CD14-positive monocyte (primary cell): ENCODE data around the gene CLDN5. TPM values are rescaled to one million over a fixed set of nuclear protein-coding genes. Genes with fewer than 3 reads are reported as not detected.
"Not testable (repeated sequence)": the region's sequence is repeated elsewhere in the genome, so short reads cannot be mapped to it uniquely, and the experiment has no call there.

Source experiments
- DNase-seq, 3 donors: peaks; one replicate each; pipeline ENCODE4 v3.0.0-alpha.2; 2011 to 2022
- H2AFZ ChIP-seq: 2 replicates; pipeline ENCODE4 v1.6.0; 2012; ENCODE audit warnings: mild to moderate bottlenecking, low read depth, low read length, inconsistent platforms; ENCODE audit not compliant: insufficient read depth, poor library complexity, severe bottlenecking
- H3K27ac ChIP-seq, 2 donors: 1 replicate in 1 of 2; 2 replicates in 1 of 2; pipeline ENCODE4 v1.5.1; 2012 to 2013; ENCODE audit warnings: low read length in 2 of 2, control low read depth in 1 of 2, inconsistent platforms in 1 of 2, low read depth in 1 of 2, mild to moderate bottlenecking in 1 of 2
- H3K27me3 ChIP-seq, 2 donors: one replicate each; pipeline versions ENCODE4 v1.6.0 to v1.6.1; 2011 to 2013; ENCODE audit warnings: low read length in 2 of 2; ENCODE audit not compliant: control insufficient read depth in 2 of 2, insufficient read depth in 2 of 2
- H3K36me3 ChIP-seq, 2 donors: replicated peaks in 1 of 2; 1 replicate in 1 of 2; 2 replicates in 1 of 2; pipeline versions ENCODE4 v1.5.1 to v1.6.1; 2012 to 2013; ENCODE audit warnings: low read length in 2 of 2, control low read depth in 1 of 2, inconsistent platforms in 1 of 2, mild to moderate bottlenecking in 1 of 2; ENCODE audit not compliant: insufficient read depth in 2 of 2, control insufficient read depth in 1 of 2
- H3K4me1 ChIP-seq, 2 donors: 1 replicate in 1 of 2; 2 replicates in 1 of 2; pipeline versions ENCODE4 v1.5.1 to v1.6.1; 2012 to 2013; ENCODE audit warnings: low read length in 2 of 2, control low read depth in 1 of 2, inconsistent platforms in 1 of 2, mild to moderate bottlenecking in 1 of 2, moderate library complexity in 1 of 2; ENCODE audit not compliant: insufficient read depth in 2 of 2, control insufficient read depth in 1 of 2
- H3K4me2 ChIP-seq: replicated peaks from 2 replicates; pipeline ENCODE3; 2012; ENCODE audit warnings: low read length, moderate library complexity, mild to moderate bottlenecking; ENCODE audit not compliant: poor library complexity, severe bottlenecking; ENCODE audit errors: extremely low read depth
- H3K4me3 ChIP-seq, 3 experiments: fragments of 200-600 bp in 1 of 3; sonication (generic) in 1 of 3; replicated peaks in 1 of 3; 1 replicate in 2 of 3; 2 replicates in 1 of 3; pipeline ENCODE4 v1.5.1; 2011 to 2013; ENCODE audit warnings: low read length in 3 of 3, mild to moderate bottlenecking in 3 of 3, control low read depth in 2 of 3, low read depth in 2 of 3, inconsistent platforms in 1 of 3, moderate library complexity in 1 of 3
- H3K79me2 ChIP-seq: 2 replicates; pipeline ENCODE4 v1.6.0; 2012; ENCODE audit warnings: mild to moderate bottlenecking, control low read depth, inconsistent platforms, low read length, moderate library complexity; ENCODE audit not compliant: insufficient read depth
- H3K9ac ChIP-seq: 2 replicates; pipeline ENCODE4 v1.6.0; 2017; ENCODE audit warnings: low read length, mild to moderate bottlenecking; ENCODE audit not compliant: insufficient read depth, poor library complexity, severe bottlenecking
- H3K9me3 ChIP-seq, 2 donors: replicated peaks in 1 of 2; 1 replicate in 1 of 2; 2 replicates in 1 of 2; pipeline versions ENCODE4 v1.5.1 to v1.6.1; 2012 to 2013; ENCODE audit warnings: low read length in 2 of 2, control low read depth in 1 of 2; ENCODE audit not compliant: control insufficient read depth in 1 of 2, insufficient read depth in 1 of 2
- H4K20me1 ChIP-seq: 2 replicates; pipeline ENCODE4 v1.6.0; 2012; ENCODE audit warnings: mild to moderate bottlenecking, low read length, control low read depth, moderate library complexity; ENCODE audit not compliant: insufficient read depth
- H3K27ac Mint-ChIP-seq, 7 donors: one replicate each; pipeline ENCODE4 v1.8.0; 2020; ENCODE audit warnings: mild to moderate bottlenecking in 7 of 7, mixed read lengths in 7 of 7, moderate library complexity in 6 of 7, inconsistent platforms in 2 of 7
- H3K27me3 Mint-ChIP-seq, 3 donors: one replicate each; pipeline ENCODE4 v1.8.0; 2021 to 2022; ENCODE audit warnings: low read depth in 3 of 3, mild to moderate bottlenecking in 3 of 3, mixed read lengths in 3 of 3, moderate library complexity in 3 of 3, inconsistent platforms in 1 of 3
- H3K36me3 Mint-ChIP-seq, 2 donors: one replicate each; pipeline ENCODE4 v1.8.0; 2020; ENCODE audit warnings: mixed read lengths in 2 of 2, inconsistent platforms in 1 of 2, mild to moderate bottlenecking in 1 of 2
- H3K4me1 Mint-ChIP-seq: one replicate; pipeline ENCODE4 v1.8.0; 2020; ENCODE audit warnings: mild to moderate bottlenecking, mixed read lengths
- H3K4me3 Mint-ChIP-seq, 2 donors: one replicate each; pipeline ENCODE4 v1.8.0; 2020; ENCODE audit warnings: mild to moderate bottlenecking in 2 of 2, mixed read lengths in 2 of 2, moderate library complexity in 1 of 2
- H3K9me3 Mint-ChIP-seq, 7 donors: one replicate each; pipeline ENCODE4 v1.8.0; 2020 to 2022; ENCODE audit warnings: mixed read lengths in 7 of 7, mild to moderate bottlenecking in 6 of 7, moderate library complexity in 6 of 7, inconsistent platforms in 2 of 7
- WGBS: methylation state at CpG from one replicate; pipeline ENCODE4 v1.1.5; 2013; ENCODE audit warnings: missing lambda C conversion rate; ENCODE audit not compliant: insufficient coverage; 5-methylcytosine and 5-hydroxymethylcytosine counted together
- intact Hi-C, 2 donors: fragments of 100-400 bp; cut with micrococcal nuclease; formaldehyde crosslinking; loops; one replicate each; pipeline versions ENCODE4 v1.15.0 to v1.15.1; 2023
- polyA plus RNA-seq, 3 donors: library from polyadenylated mRNA; depleted of rRNA in 1 of 3; unstranded in 2 of 3; stranded (reverse) in 1 of 3; fragments of 300-500 nt in 2 of 3; fragments of >200 nt in 1 of 3; fragmentation: Illumina TruSeq in 2 of 3; gene quantifications; 1 replicate in 2 of 3; 2 replicates in 1 of 3; pipeline ENCODE4 v1.2.3, GENCODE V29; 2012 to 2021
- TF ChIP-seq, protein P1 (sequence below): fragments of 200-600 bp; IDR thresholded peaks from one replicate; pipeline ENCODE4 v1.8.0; 2022; ENCODE audit warnings: antibody characterized with exemption, mild to moderate bottlenecking

The CLDN5 gene
- polyA plus RNA-seq, 3 donors, result 0.05 to 0.35 (median 0.27) TPM

- Mint-ChIP-seq H3K36me3 (no peaks in the 10 kb centered on the region), H3K4me3 (no peak overlapping the region), H3K27me3 (peaks cover under 1 to 6% (median 4%) of the 10 kb centered on the region in 3 donors), H3K9me3 (peaks cover 0 to 1% (median 0%) of the 10 kb centered on the region in 7 donors), H3K4me1 (no peaks in the 10 kb centered on the region), H3K27ac (no peak overlapping the region)
- Histone ChIP-seq H3K9ac (no peak overlapping the region), H3K9me3 (no peaks in the 10 kb centered on the region), H3K27ac (no peak overlapping the region), H3K36me3 (no peaks in the 10 kb centered on the region), H3K27me3 (no peaks in the 10 kb centered on the region), H2AFZ (no peak overlapping the region), H3K4me2 (no peak overlapping the region), H3K79me2 (no peaks in the 10 kb centered on the region), H3K4me3 (no peak overlapping the region), H4K20me1 (no peaks in the 10 kb centered on the region), H3K4me1 (no peaks in the 10 kb centered on the region)
- TF ChIP-seq, protein P1, sequence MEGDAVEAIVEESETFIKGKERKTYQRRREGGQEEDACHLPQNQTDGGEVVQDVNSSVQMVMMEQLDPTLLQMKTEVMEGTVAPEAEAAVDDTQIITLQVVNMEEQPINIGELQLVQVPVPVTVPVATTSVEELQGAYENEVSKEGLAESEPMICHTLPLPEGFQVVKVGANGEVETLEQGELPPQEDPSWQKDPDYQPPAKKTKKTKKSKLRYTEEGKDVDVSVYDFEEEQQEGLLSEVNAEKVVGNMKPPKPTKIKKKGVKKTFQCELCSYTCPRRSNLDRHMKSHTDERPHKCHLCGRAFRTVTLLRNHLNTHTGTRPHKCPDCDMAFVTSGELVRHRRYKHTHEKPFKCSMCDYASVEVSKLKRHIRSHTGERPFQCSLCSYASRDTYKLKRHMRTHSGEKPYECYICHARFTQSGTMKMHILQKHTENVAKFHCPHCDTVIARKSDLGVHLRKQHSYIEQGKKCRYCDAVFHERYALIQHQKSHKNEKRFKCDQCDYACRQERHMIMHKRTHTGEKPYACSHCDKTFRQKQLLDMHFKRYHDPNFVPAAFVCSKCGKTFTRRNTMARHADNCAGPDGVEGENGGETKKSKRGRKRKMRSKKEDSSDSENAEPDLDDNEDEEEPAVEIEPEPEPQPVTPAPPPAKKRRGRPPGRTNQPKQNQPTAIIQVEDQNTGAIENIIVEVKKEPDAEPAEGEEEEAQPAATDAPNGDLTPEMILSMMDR, result no peak
- no peak for DNase-seq
- intact Hi-C loops, result no loop called here
Measured at GRCh38 chr22:19533857-19534256, 9.6 kb upstream of the CLDN5 start.

- TF ChIP-seq, protein P1, result no peak
- Histone ChIP-seq H3K27ac (no peak overlapping the region), H3K9ac (no peak overlapping the region), H3K79me2 (no peaks in the 10 kb centered on the region), H3K36me3 (no peaks in the 10 kb centered on the region), H3K4me1 (no peaks in the 10 kb centered on the region), H4K20me1 (no peaks in the 10 kb centered on the region), H3K27me3 (no peaks in the 10 kb centered on the region), H3K4me3 (no peak overlapping the region), H3K4me2 (no peak overlapping the region), H2AFZ (no peak overlapping the region), H3K9me3 (no peaks in the 10 kb centered on the region)
- no peaks in the 10 kb centered on the region for H3K36me3 Mint-ChIP-seq
- H3K4me3 Mint-ChIP-seq, result no peak overlapping the region
- H3K4me1 Mint-ChIP-seq, result no peaks in the 10 kb centered on the region
- WGBS, result 100% methylated on average over 3 of the region's 8 CpGs
- H3K27me3 Mint-ChIP-seq, result peaks cover 2 to 8% (median 6%) of the 10 kb centered on the region in 3 donors
- intact Hi-C loops, result no loop called here
- peaks cover 0 to 1% (median 0%) of the 10 kb centered on the region in 7 donors for H3K9me3 Mint-ChIP-seq
- H3K27ac Mint-ChIP-seq, result no peak overlapping the region
- DNase-seq, result no peak
Measured at GRCh38 chr22:19533049-19533626, 8.9 kb upstream of the CLDN5 start.

DNA sequence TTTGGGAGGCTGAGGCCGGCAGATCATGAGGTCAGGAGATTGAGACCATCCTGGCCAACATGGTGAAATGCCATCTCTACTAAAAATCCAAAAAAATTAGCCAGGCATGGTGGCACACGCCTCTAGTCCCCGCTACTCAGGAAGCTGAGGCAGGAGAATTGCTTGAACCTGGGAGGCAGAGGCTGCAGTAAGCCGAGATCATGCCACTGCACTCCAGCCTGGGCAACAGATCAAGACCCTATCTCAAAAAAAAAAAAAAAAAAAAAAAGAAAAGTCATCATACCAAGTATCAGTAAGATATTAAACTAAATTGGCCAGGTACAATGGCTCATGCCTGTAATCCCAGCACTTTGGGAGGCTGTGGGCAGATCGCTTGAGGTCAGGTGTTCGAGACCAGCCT lies 7.1 kb upstream of the CLDN5 start:
- H3K9me3 Mint-ChIP-seq, intact Hi-C loops, H3K27me3 ChIP-seq, H3K79me2 ChIP-seq, H3K4me1 ChIP-seq, H3K4me3 Mint-ChIP-seq, H3K4me1 Mint-ChIP-seq, H3K4me3 ChIP-seq, H2AFZ ChIP-seq, H3K27ac ChIP-seq, H3K36me3 ChIP-seq, H3K4me2 ChIP-seq, H4K20me1 ChIP-seq, H3K9me3 ChIP-seq, H3K36me3 Mint-ChIP-seq, H3K27ac Mint-ChIP-seq, DNase-seq, H3K9ac ChIP-seq: not testable (repeated sequence)
- H3K27me3 Mint-ChIP-seq, result peaks cover 3 to 13% (median 4%) of the 10 kb centered on the region in 3 donors
- 100% methylated on average over 3 of the region's 6 CpGs for WGBS
